ENCODE data around the gene ERN1.

Gene ERN1

GRCh38 chr17:64095144-64095882 is 34.6 kb downstream of the ERN1 start:
- H3K27ac ChIP-seq (ENCODE audit: insufficient read depth, low read depth, low read length, poor library complexity, severe bottlenecking) = no peak overlapping the region
- no peak overlapping the region for H3K4me3 ChIP-seq (ENCODE audit: insufficient read depth, low read depth, low read length)
- no peaks in the 10 kb centered on the region for H3K36me3 ChIP-seq (ENCODE audit: control insufficient read depth, insufficient read depth, low read length)
- 85 to 93% methylated on average over 7 of the region's 7 CpGs for WGBS, 2 experiments
- no peaks in the 10 kb centered on the region for H3K9me3 ChIP-seq (ENCODE audit: control insufficient read depth, low read length)
- no peaks in the 10 kb centered on the region for H3K4me1 ChIP-seq (ENCODE audit: control insufficient read depth, insufficient read depth, low read length)
- no peaks in the 10 kb centered on the region for H3K27me3 ChIP-seq (ENCODE audit: control insufficient read depth, insufficient read depth, low read length, poor library complexity, severe bottlenecking)

- Histone ChIP-seq H3K27ac (ENCODE audit: insufficient read depth, low read depth, low read length, poor library complexity, severe bottlenecking) (no peak overlapping the region), H3K36me3 (ENCODE audit: control insufficient read depth, insufficient read depth, low read length) (no peaks in the 10 kb centered on the region), H3K9me3 (ENCODE audit: control insufficient read depth, low read length) (no peaks in the 10 kb centered on the region), H3K4me3 (ENCODE audit: insufficient read depth, low read depth, low read length) (no peak overlapping the region), H3K27me3 (ENCODE audit: control insufficient read depth, insufficient read depth, low read length, poor library complexity, severe bottlenecking) (no peaks in the 10 kb centered on the region), H3K4me1 (ENCODE audit: control insufficient read depth, insufficient read depth, low read length) (no peaks in the 10 kb centered on the region)
- 85 to 89% methylated on average over 7 of the region's 7 CpGs for WGBS, 2 experiments
Observed at GRCh38 chr17:64094412-64094811, 35.5 kb downstream of the ERN1 start.

- Histone ChIP-seq H3K4me3 (ENCODE audit: insufficient read depth, low read depth, low read length) (no peak overlapping the region), H3K9me3 (ENCODE audit: control insufficient read depth, low read length) (no peaks in the 10 kb centered on the region), H3K36me3 (ENCODE audit: control insufficient read depth, insufficient read depth, low read length) (no peaks in the 10 kb centered on the region), H3K27ac (ENCODE audit: insufficient read depth, low read depth, low read length, poor library complexity, severe bottlenecking) (no peak overlapping the region), H3K27me3 (ENCODE audit: control insufficient read depth, insufficient read depth, low read length, poor library complexity, severe bottlenecking) (no peaks in the 10 kb centered on the region), H3K4me1 (ENCODE audit: control insufficient read depth, insufficient read depth, low read length) (no peaks in the 10 kb centered on the region)
- WGBS, 2 experiments = 90 to 95% methylated on average over 4 of the region's 4 CpGs
Observed at GRCh38 chr17:64092952-64093451, 36.9 kb downstream of the ERN1 start.

- H3K4me1 ChIP-seq (ENCODE audit: control insufficient read depth, insufficient read depth, low read length) = no peaks in the 10 kb centered on the region
- 88 to 93% methylated on average over 2 of the region's 2 CpGs for WGBS, 2 experiments
- no peaks in the 10 kb centered on the region for H3K36me3 ChIP-seq (ENCODE audit: control insufficient read depth, insufficient read depth, low read length)
- no peaks in the 10 kb centered on the region for H3K9me3 ChIP-seq (ENCODE audit: control insufficient read depth, low read length)
- H3K27ac ChIP-seq (ENCODE audit: insufficient read depth, low read depth, low read length, poor library complexity, severe bottlenecking) = no peak overlapping the region
- no peaks in the 10 kb centered on the region for H3K27me3 ChIP-seq (ENCODE audit: control insufficient read depth, insufficient read depth, low read length, poor library complexity, severe bottlenecking)
- no peak overlapping the region for H3K4me3 ChIP-seq (ENCODE audit: insufficient read depth, low read depth, low read length)
Observed at GRCh38 chr17:64092113-64092512, 37.8 kb downstream of the ERN1 start.

GRCh38 chr17:64091571-64091970 is 38.4 kb downstream of the ERN1 start:
- 91 to 92% methylated on average over 6 of the region's 6 CpGs for WGBS, 2 experiments
- H3K4me1 ChIP-seq (ENCODE audit: control insufficient read depth, insufficient read depth, low read length) = no peaks in the 10 kb centered on the region
- H3K27ac ChIP-seq (ENCODE audit: insufficient read depth, low read depth, low read length, poor library complexity, severe bottlenecking) = no peak overlapping the region
- H3K9me3 ChIP-seq (ENCODE audit: control insufficient read depth, low read length) = no peaks in the 10 kb centered on the region
- H3K36me3 ChIP-seq (ENCODE audit: control insufficient read depth, insufficient read depth, low read length) = no peaks in the 10 kb centered on the region
- H3K4me3 ChIP-seq (ENCODE audit: insufficient read depth, low read depth, low read length) = no peak overlapping the region
- no peaks in the 10 kb centered on the region for H3K27me3 ChIP-seq (ENCODE audit: control insufficient read depth, insufficient read depth, low read length, poor library complexity, severe bottlenecking)

GRCh38 chr17:64091116-64091515 is 38.8 kb downstream of the ERN1 start:
- H3K4me3 ChIP-seq (ENCODE audit: insufficient read depth, low read depth, low read length) = no peak overlapping the region
- no peaks in the 10 kb centered on the region for H3K36me3 ChIP-seq (ENCODE audit: control insufficient read depth, insufficient read depth, low read length)
- no peaks in the 10 kb centered on the region for H3K9me3 ChIP-seq (ENCODE audit: control insufficient read depth, low read length)
- H3K27me3 ChIP-seq (ENCODE audit: control insufficient read depth, insufficient read depth, low read length, poor library complexity, severe bottlenecking) = no peaks in the 10 kb centered on the region
- H3K4me1 ChIP-seq (ENCODE audit: control insufficient read depth, insufficient read depth, low read length) = no peaks in the 10 kb centered on the region
- no peak overlapping the region for H3K27ac ChIP-seq (ENCODE audit: insufficient read depth, low read depth, low read length, poor library complexity, severe bottlenecking)
- 88 to 93% methylated on average over 3 of the region's 3 CpGs for WGBS, 2 experiments

- Histone ChIP-seq H3K27ac (ENCODE audit: insufficient read depth, low read depth, low read length, poor library complexity, severe bottlenecking) (no peak overlapping the region), H3K9me3 (ENCODE audit: control insufficient read depth, low read length) (no peaks in the 10 kb centered on the region), H3K36me3 (ENCODE audit: control insufficient read depth, insufficient read depth, low read length) (no peaks in the 10 kb centered on the region), H3K27me3 (ENCODE audit: control insufficient read depth, insufficient read depth, low read length, poor library complexity, severe bottlenecking) (no peaks in the 10 kb centered on the region), H3K4me1 (ENCODE audit: control insufficient read depth, insufficient read depth, low read length) (no peaks in the 10 kb centered on the region), H3K4me3 (ENCODE audit: insufficient read depth, low read depth, low read length) (no peak overlapping the region)
- WGBS, 2 experiments = 92 to 95% methylated on average over 5 of the region's 5 CpGs
Observed at GRCh38 chr17:64090144-64090543, 39.8 kb downstream of the ERN1 start.

- no peak overlapping the region for H3K27ac ChIP-seq (ENCODE audit: insufficient read depth, low read depth, low read length, poor library complexity, severe bottlenecking)
- WGBS, 2 experiments = 82 to 83% methylated on average over 4 of the region's 4 CpGs
- H3K4me1 ChIP-seq (ENCODE audit: control insufficient read depth, insufficient read depth, low read length) = no peaks in the 10 kb centered on the region
- H3K9me3 ChIP-seq (ENCODE audit: control insufficient read depth, low read length) = no peaks in the 10 kb centered on the region
- no peaks in the 10 kb centered on the region for H3K36me3 ChIP-seq (ENCODE audit: control insufficient read depth, insufficient read depth, low read length)
- H3K4me3 ChIP-seq (ENCODE audit: insufficient read depth, low read depth, low read length) = no peak overlapping the region
- no peaks in the 10 kb centered on the region for H3K27me3 ChIP-seq (ENCODE audit: control insufficient read depth, insufficient read depth, low read length, poor library complexity, severe bottlenecking)
Observed at GRCh38 chr17:64087252-64088005, 42.5 kb downstream of the ERN1 start.

- Histone ChIP-seq H3K27ac (ENCODE audit: insufficient read depth, low read depth, low read length, poor library complexity, severe bottlenecking) (no peak overlapping the region), H3K9me3 (ENCODE audit: control insufficient read depth, low read length) (no peaks in the 10 kb centered on the region), H3K36me3 (ENCODE audit: control insufficient read depth, insufficient read depth, low read length) (no peaks in the 10 kb centered on the region), H3K27me3 (ENCODE audit: control insufficient read depth, insufficient read depth, low read length, poor library complexity, severe bottlenecking) (no peaks in the 10 kb centered on the region), H3K4me1 (ENCODE audit: control insufficient read depth, insufficient read depth, low read length) (no peaks in the 10 kb centered on the region), H3K4me3 (ENCODE audit: insufficient read depth, low read depth, low read length) (no peak overlapping the region)
- 91 to 93% methylated on average over 2 of the region's 2 CpGs for WGBS, 2 experiments
Observed at GRCh38 chr17:64085650-64086005, 44.3 kb downstream of the ERN1 start.

- Histone ChIP-seq H3K9me3 (ENCODE audit: control insufficient read depth, low read length) (no peaks in the 10 kb centered on the region), H3K27ac (ENCODE audit: insufficient read depth, low read depth, low read length, poor library complexity, severe bottlenecking) (no peak overlapping the region), H3K4me1 (ENCODE audit: control insufficient read depth, insufficient read depth, low read length) (no peaks in the 10 kb centered on the region), H3K27me3 (ENCODE audit: control insufficient read depth, insufficient read depth, low read length, poor library complexity, severe bottlenecking) (no peaks in the 10 kb centered on the region), H3K4me3 (ENCODE audit: insufficient read depth, low read depth, low read length) (no peak overlapping the region), H3K36me3 (ENCODE audit: control insufficient read depth, insufficient read depth, low read length) (no peaks in the 10 kb centered on the region)
- 72 to 78% methylated on average over 8 of the region's 8 CpGs for WGBS, 2 experiments
Observed at GRCh38 chr17:64084940-64085649, 44.8 kb downstream of the ERN1 start.
